Measurements from ENCODE around the gene IMMP2L. TPM values are rescaled to one million over a fixed set of nuclear protein-coding genes. Genes with fewer than 3 reads are reported as not detected.

IMMP2L gene
- total RNA-seq, 1 donor = 19.9 TPM

DNA sequence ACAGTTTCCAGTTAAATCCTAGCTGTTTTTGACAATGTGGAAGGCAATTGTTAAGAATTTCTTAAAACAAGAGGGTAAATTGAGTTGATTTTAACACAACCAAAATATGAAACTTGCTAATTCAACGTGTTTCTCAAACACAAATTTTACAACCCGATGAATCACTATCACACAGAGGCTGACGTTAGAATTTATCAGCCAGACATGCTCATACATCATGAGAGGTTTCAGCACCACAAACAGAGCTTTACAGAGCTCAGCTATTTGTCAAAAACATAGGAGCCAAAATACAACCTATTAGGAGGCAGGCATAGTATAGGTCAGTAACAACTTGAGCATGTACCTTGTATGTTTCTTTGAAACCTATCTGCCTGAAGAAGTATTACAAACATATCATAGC lies 435.3 kb downstream of the IMMP2L start:
- H4K20me1 ChIP-seq (ENCODE audit: insufficient read depth, low read length) = no peaks in the 10 kb centered on the region
- H2AFZ ChIP-seq (ENCODE audit: low read length) = no peak overlapping the region
- H3K36me3 ChIP-seq (ENCODE audit: insufficient read depth, low read length) = no peaks in the 10 kb centered on the region
- DNase-seq (ENCODE audit: insufficient read length, low spot score, missing footprints) = no peak
- no peaks in the 10 kb centered on the region for H3K4me1 ChIP-seq (ENCODE audit: insufficient read depth, low read length)
- no peaks in the 10 kb centered on the region for H3K27me3 ChIP-seq (ENCODE audit: insufficient read depth, low read length)
- peak overlapping the region; percentile 25 for H3K4me2 ChIP-seq (ENCODE audit: insufficient read depth, low read length)
- no peaks in the 10 kb centered on the region for H3K9me3 ChIP-seq (ENCODE audit: low read depth, low read length)
- no peaks in the 10 kb centered on the region for H3K79me2 ChIP-seq (ENCODE audit: insufficient read depth, low read length)
- H3K27ac ChIP-seq (ENCODE audit: low read depth, low read length) = no peak overlapping the region
- no peak overlapping the region for H3K4me3 ChIP-seq (ENCODE audit: insufficient read depth, low read length)
- TF ChIP-seq, protein P1, sequence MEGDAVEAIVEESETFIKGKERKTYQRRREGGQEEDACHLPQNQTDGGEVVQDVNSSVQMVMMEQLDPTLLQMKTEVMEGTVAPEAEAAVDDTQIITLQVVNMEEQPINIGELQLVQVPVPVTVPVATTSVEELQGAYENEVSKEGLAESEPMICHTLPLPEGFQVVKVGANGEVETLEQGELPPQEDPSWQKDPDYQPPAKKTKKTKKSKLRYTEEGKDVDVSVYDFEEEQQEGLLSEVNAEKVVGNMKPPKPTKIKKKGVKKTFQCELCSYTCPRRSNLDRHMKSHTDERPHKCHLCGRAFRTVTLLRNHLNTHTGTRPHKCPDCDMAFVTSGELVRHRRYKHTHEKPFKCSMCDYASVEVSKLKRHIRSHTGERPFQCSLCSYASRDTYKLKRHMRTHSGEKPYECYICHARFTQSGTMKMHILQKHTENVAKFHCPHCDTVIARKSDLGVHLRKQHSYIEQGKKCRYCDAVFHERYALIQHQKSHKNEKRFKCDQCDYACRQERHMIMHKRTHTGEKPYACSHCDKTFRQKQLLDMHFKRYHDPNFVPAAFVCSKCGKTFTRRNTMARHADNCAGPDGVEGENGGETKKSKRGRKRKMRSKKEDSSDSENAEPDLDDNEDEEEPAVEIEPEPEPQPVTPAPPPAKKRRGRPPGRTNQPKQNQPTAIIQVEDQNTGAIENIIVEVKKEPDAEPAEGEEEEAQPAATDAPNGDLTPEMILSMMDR (IDR thresholded peaks at IDR 0.05; ENCODE audit: extremely low read depth, low read depth, low read length) = no peak

DNA sequence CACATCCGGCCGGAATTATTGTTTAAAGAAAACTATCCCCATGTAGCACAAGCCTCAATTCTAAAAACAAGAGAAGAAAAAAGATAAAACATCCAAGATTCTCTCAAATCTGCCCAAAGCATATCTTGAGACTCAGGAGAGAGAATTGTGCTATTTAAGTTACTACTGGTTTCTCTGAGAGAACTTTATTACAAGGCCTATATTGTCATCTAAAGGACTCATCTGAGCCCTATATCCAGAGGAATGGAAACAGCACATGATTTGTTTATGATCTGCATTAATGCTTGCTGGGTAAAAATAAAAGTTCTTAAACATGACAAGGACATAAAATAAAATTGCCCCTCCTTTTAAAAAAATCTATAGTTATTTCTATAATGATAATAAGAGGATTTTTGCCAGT lies 446.3 kb downstream of the IMMP2L start:
- DNase-seq (ENCODE audit: insufficient read length, low spot score, missing footprints) = no peak
- H3K36me3 ChIP-seq (ENCODE audit: insufficient read depth, low read length) = no peaks in the 10 kb centered on the region
- no peaks in the 10 kb centered on the region for H3K27me3 ChIP-seq (ENCODE audit: insufficient read depth, low read length)
- TF ChIP-seq, protein P1 (IDR thresholded peaks at IDR 0.05; ENCODE audit: extremely low read depth, low read depth, low read length) = no peak
- no peaks in the 10 kb centered on the region for H4K20me1 ChIP-seq (ENCODE audit: insufficient read depth, low read length)
- no peak overlapping the region for H3K27ac ChIP-seq (ENCODE audit: low read depth, low read length)
- no peak overlapping the region for H2AFZ ChIP-seq (ENCODE audit: low read length)
- no peak overlapping the region for H3K4me3 ChIP-seq (ENCODE audit: insufficient read depth, low read length)
- no peaks in the 10 kb centered on the region for H3K79me2 ChIP-seq (ENCODE audit: insufficient read depth, low read length)
- no peak overlapping the region for H3K4me2 ChIP-seq (ENCODE audit: insufficient read depth, low read length)
- peaks cover 8% of the 10 kb centered on the region for H3K4me1 ChIP-seq (ENCODE audit: insufficient read depth, low read length)
- no peaks in the 10 kb centered on the region for H3K9me3 ChIP-seq (ENCODE audit: low read depth, low read length)

DNA sequence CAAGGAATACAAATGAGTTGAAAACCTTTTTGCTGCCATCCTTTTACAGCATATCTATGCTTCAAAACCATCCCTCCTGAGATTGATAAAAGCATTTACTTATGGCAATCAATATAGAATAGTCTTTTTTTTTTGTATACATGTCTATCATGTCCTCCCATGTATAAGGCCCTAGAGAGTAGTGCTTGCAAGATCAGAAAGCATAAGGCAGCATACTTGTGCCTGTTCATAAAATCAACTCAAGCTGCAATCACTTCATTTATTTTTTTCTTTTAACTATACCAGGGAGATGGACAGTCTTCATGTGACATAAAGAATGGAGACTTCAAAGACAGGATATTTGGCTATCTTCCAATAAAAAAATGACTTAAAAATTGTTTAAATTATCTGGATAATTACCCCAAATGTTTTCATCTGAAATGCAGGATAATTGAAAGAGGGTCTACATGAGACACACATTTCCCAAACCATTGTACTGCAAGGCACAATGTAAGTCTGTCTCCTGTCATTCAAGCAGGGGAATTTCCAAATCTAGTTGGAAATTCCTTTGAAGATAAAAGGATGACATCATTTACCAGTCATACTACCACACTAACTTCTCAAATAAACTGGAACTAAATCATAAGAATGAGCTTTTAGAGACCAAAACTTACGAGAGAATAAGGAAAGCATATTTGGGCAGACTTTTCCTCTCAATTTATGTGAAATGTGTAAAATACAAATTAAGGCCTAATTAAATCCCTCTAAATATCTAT lies 448.9 kb downstream of the IMMP2L start:
- Histone ChIP-seq H3K4me1 (ENCODE audit: insufficient read depth, low read length) (peaks cover 10% of the 10 kb centered on the region), H4K20me1 (ENCODE audit: insufficient read depth, low read length) (no peaks in the 10 kb centered on the region), H3K4me3 (ENCODE audit: insufficient read depth, low read length) (no peak overlapping the region), H3K9me3 (ENCODE audit: low read depth, low read length) (no peaks in the 10 kb centered on the region), H3K36me3 (ENCODE audit: insufficient read depth, low read length) (no peaks in the 10 kb centered on the region), H3K27me3 (ENCODE audit: insufficient read depth, low read length) (no peaks in the 10 kb centered on the region), H3K27ac (ENCODE audit: low read depth, low read length) (peak overlapping the region; percentile 15), H3K79me2 (ENCODE audit: insufficient read depth, low read length) (no peaks in the 10 kb centered on the region), H2AFZ (ENCODE audit: low read length) (no peak overlapping the region), H3K4me2 (ENCODE audit: insufficient read depth, low read length) (peak overlapping the region; percentile 38)
- TF ChIP-seq, protein P1 (IDR thresholded peaks at IDR 0.05; ENCODE audit: extremely low read depth, low read depth, low read length) = no peak
- peak; percentile 70 for DNase-seq (ENCODE audit: insufficient read length, low spot score, missing footprints)

DNA sequence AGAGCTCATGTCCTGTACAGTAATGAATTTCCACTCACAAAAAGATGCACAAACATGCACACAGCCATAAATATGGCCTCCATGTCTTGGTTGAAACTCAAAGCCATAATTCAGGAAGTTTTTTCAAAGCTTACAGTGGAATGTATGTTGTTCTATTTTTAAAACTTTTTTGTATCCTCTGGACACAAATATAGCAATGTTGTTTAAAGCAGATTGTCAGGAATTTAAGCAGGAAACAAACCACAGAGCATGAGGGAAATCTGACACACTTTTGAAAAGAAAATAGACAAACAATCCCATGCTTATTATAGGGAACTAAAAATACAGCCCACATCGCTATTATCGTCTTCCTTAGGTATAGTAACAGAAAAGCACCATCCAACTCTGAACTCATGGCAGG lies 449.9 kb downstream of the IMMP2L start:
- TF ChIP-seq, protein P1 (IDR thresholded peaks at IDR 0.05; ENCODE audit: extremely low read depth, low read depth, low read length) = no peak
- Histone ChIP-seq H3K4me3 (ENCODE audit: insufficient read depth, low read length) (no peak overlapping the region), H3K36me3 (ENCODE audit: insufficient read depth, low read length) (no peaks in the 10 kb centered on the region), H2AFZ (ENCODE audit: low read length) (peak overlapping the region; percentile 46), H4K20me1 (ENCODE audit: insufficient read depth, low read length) (no peaks in the 10 kb centered on the region), H3K79me2 (ENCODE audit: insufficient read depth, low read length) (no peaks in the 10 kb centered on the region), H3K9me3 (ENCODE audit: low read depth, low read length) (no peaks in the 10 kb centered on the region), H3K27ac (ENCODE audit: low read depth, low read length) (peak overlapping the region; percentile 5), H3K4me2 (ENCODE audit: insufficient read depth, low read length) (peak overlapping the region; percentile 23), H3K4me1 (ENCODE audit: insufficient read depth, low read length) (peaks cover 17% of the 10 kb centered on the region), H3K27me3 (ENCODE audit: insufficient read depth, low read length) (no peaks in the 10 kb centered on the region)
- no peak for DNase-seq (ENCODE audit: insufficient read length, low spot score, missing footprints)

All from osteoblast (primary cell).